HepG2 (cell line): Measurements from ENCODE around the gene BRCA1. TPM values are rescaled to one million over a fixed set of nuclear protein-coding genes. Genes with fewer than 3 reads are reported as not detected.
A peak's percentile ranks its signal among the peaks of the same experiment; 100 is the strongest.

Source experiments
- ETS1 ChIP-seq: sonication (generic); formaldehyde crosslinking; IDR thresholded peaks from 2 replicates; pipeline ENCODE4 v1.4.0; 2020; ENCODE audit warnings: missing genetic modification reagents
- ETV5 ChIP-seq: IDR thresholded peaks from 2 replicates; pipeline ENCODE4 v1.6.1; 2018; ENCODE audit warnings: missing biosample characterization, missing genetic modification reagents, inconsistent platforms, borderline replicate concordance
- FLYWCH1 ChIP-seq: sonication (generic); formaldehyde crosslinking; IDR thresholded peaks from 2 replicates; pipeline ENCODE4 v1.8.1; 2023; ENCODE audit warnings: mild to moderate bottlenecking, missing genetic modification reagents
- GZF1 ChIP-seq: sonication (generic); formaldehyde crosslinking; IDR thresholded peaks from 2 replicates; pipeline ENCODE4 v1.5.1; 2020; ENCODE audit warnings: mild to moderate bottlenecking, missing genetic modification reagents
- HMGXB3 ChIP-seq: sonication (generic); formaldehyde crosslinking; IDR thresholded peaks from 2 replicates; pipeline ENCODE4 v1.4.0; 2020; ENCODE audit warnings: missing genetic modification reagents, borderline replicate concordance
- IRF9 ChIP-seq: sonication (generic); formaldehyde crosslinking; IDR thresholded peaks from 2 replicates; pipeline ENCODE4 v1.8.0; 2022; ENCODE audit warnings: missing genetic modification reagents, mild to moderate bottlenecking, borderline replicate concordance
- KDM5A ChIP-seq: fragments of 200-600 bp; sonication (generic); IDR thresholded peaks from 2 replicates; pipeline ENCODE4 v1.7.0; 2018; ENCODE audit warnings: antibody characterized with exemption, mild to moderate bottlenecking, low read length, borderline replicate concordance
- KMT2A ChIP-seq: sonication (generic); formaldehyde crosslinking; IDR thresholded peaks from 2 replicates; pipeline ENCODE4 v1.4.0; 2020; ENCODE audit warnings: missing genetic modification reagents
- PHB2 ChIP-seq: fragments of 450-650 bp; IDR thresholded peaks from 2 replicates; pipeline ENCODE4 v1.6.1; 2018; ENCODE audit not compliant: partially characterized antibody
- RFX1 ChIP-seq: fragments of 450-650 bp; IDR thresholded peaks from 2 replicates; pipeline ENCODE4 v1.6.1; 2017
- SATB2 ChIP-seq: sonication (generic); formaldehyde crosslinking; IDR thresholded peaks from 2 replicates; pipeline ENCODE4 v1.5.0; 2020; ENCODE audit warnings: missing genetic modification reagents
- ZFP62 ChIP-seq: sonication (generic); formaldehyde crosslinking; IDR thresholded peaks from 2 replicates; pipeline ENCODE4 v1.4.0; 2020; ENCODE audit warnings: missing genetic modification reagents
- ZNF253 ChIP-seq: sonication (generic); formaldehyde crosslinking; IDR thresholded peaks from 2 replicates; pipeline ENCODE4 v1.8.0; 2022; ENCODE audit warnings: mild to moderate bottlenecking, missing genetic modification reagents, borderline replicate concordance
- ZNF362 ChIP-seq: sonication (generic); formaldehyde crosslinking; IDR thresholded peaks from 2 replicates; pipeline ENCODE4 v1.4.0; 2020; ENCODE audit warnings: missing genetic modification reagents, mild to moderate bottlenecking, borderline replicate concordance
- ZNF564 ChIP-seq: sonication (generic); formaldehyde crosslinking; IDR thresholded peaks from 2 replicates; pipeline ENCODE4 v1.8.1; 2023; ENCODE audit warnings: mild to moderate bottlenecking, missing genetic modification reagents
- ZNF567 ChIP-seq: sonication (generic); formaldehyde crosslinking; IDR thresholded peaks from 2 replicates; pipeline ENCODE4 v1.8.1; 2023; ENCODE audit warnings: mild to moderate bottlenecking, missing genetic modification reagents, borderline replicate concordance
- ZNF674 ChIP-seq: sonication (generic); formaldehyde crosslinking; IDR thresholded peaks from 2 replicates; pipeline ENCODE4 v1.5.0; 2020; ENCODE audit warnings: low read depth, mild to moderate bottlenecking, missing genetic modification reagents
- ZNF83 ChIP-seq: sonication (generic); formaldehyde crosslinking; IDR thresholded peaks from 2 replicates; pipeline ENCODE4 v1.4.0; 2020; ENCODE audit warnings: missing genetic modification reagents, mild to moderate bottlenecking, borderline replicate concordance
- polyA plus RNA-seq, 8 experiments: library from polyadenylated mRNA; depleted of rRNA in 3 of 8; stranded (reverse) in 7 of 8; unstranded in 1 of 8; fragments of >200 nt; fragmentation: Illumina TruSeq in 4 of 8; extraction: Trizol in 4 of 8; gene quantifications; 2 replicates each; pipeline versions ENCODE4 v1.2.1 to v1.2.3, GENCODE V29; 2011 to 2016; ENCODE audit warnings: low read depth in 4 of 8, missing spikeins in 1 of 8, mixed read lengths in 1 of 8; ENCODE audit not compliant: insufficient read depth in 1 of 8
- total RNA-seq, 5 experiments: library from RNA; depleted of rRNA; stranded (reverse); fragments of >200 nt; fragmentation: Illumina TruSeq; extraction: Trizol; gene quantifications; 2 replicates each; pipeline ENCODE4 v1.2.3, GENCODE V29; 2016; ENCODE audit warnings: low read depth in 1 of 5

The BRCA1 gene
- total and polyA plus RNA-seq, 2 of the 13 experiments (the other 11 are each of a cell fraction or from before 2014, with no cell fraction given) = 13.3 to 37.5 TPM

GRCh38 chr17:43068570-43069367 is 56.4 kb downstream of the BRCA1 start (continued):
- TF ChIP-seq HMGXB3 (peak; percentile 73; the same call in 1 of the 2 replicates), KMT2A (CRISPR knock-in tag) (peak; percentile 67; the same call in 1 of the 2 replicates), FLYWCH1 (CRISPR knock-in tag) (no peak), ZNF564 (CRISPR knock-in tag) (no peak), ZFP62 (CRISPR knock-in tag) (no peak), ZNF362 (CRISPR knock-in tag) (peak; percentile 88; the same call in 1 of the 2 replicates), ETS1 (no peak), ZNF253 (CRISPR knock-in tag) (no peak), SATB2 (CRISPR knock-in tag) (0 out of 2 replicates have a peak, but pooled peaks have one; percentile 59), ZNF567 (no peak), KDM5A (0 out of 2 replicates have a peak, but pooled peaks have one; percentile 33), ETV5 (CRISPR knock-in tag) (peak; percentile 48; the same call in 1 of the 2 replicates), RFX1 (no peak), GZF1 (CRISPR knock-in tag) (0 out of 2 replicates have a peak, but pooled peaks have one; percentile 68), ZNF83 (no peak), PHB2 (no peak), IRF9 (CRISPR knock-in tag) (no peak; the same call in 1 of the 2 replicates), ZNF674 (CRISPR knock-in tag) (no peak)
